HCT116 (cell line): ENCODE data around the gene NEUROD6. TPM values are rescaled to one million over a fixed set of nuclear protein-coding genes. Genes with fewer than 3 reads are reported as not detected.

ENCODE experiments used
- ATAC-seq: fragments of 200-7000 bp; cut with Tn5 transposase; 2 replicates; pipeline ENCODE4 v1.9.1; 2020; ENCODE audit warnings: mild to moderate bottlenecking, moderate library complexity
- BruUV-seq: library from RNA; stranded (reverse); fragments of 400-500 nt; replicated peaks from 2 replicates; lab custom pipeline; 2021; lab: Mats Ljungman, UMichigan
- CTCF ChIA-PET: fragments of 300-600 bp; sonication (Branson Sonifier 250); formaldehyde crosslinking; loops from one replicate; lab custom pipeline; 2021; ENCODE audit warnings: antibody characterized with exemption; lab: Charles Lee
- POLR2A ChIA-PET: fragments of 300-600, 350-600 bp; sonication (Branson Sonifier 250); formaldehyde crosslinking; loops from one replicate; lab custom pipeline; 2021; ENCODE audit warnings: antibody characterized with exemption; lab: Charles Lee
- RAD21 ChIA-PET, 2 experiments: fragments of 300-600 bp; sonication (Branson Sonifier 250); formaldehyde crosslinking; loops; one replicate each; lab custom pipeline; 2023; ENCODE audit warnings: low total read pairs in 2 of 2; ENCODE audit not compliant: uncharacterized antibody in 2 of 2, unreplicated experiment in 2 of 2, low non-redundant PET in 1 of 2; lab: Charles Lee
- DNase-seq: peaks from one replicate; pipeline ENCODE4 v3.0.0-alpha.2; 2010; ENCODE audit warnings: low read depth, low spot score
- H2AFZ ChIP-seq: fragments of 200-600 bp; shearing (Covaris generic), sonication (generic); 2 replicates; pipeline ENCODE4 v1.6.1; 2017; ENCODE audit warnings: low read depth, mixed run types, mixed read lengths, antibody characterized with exemption, low read length; ENCODE audit not compliant: poor library complexity, severe bottlenecking
- H3K27ac ChIP-seq: 2 replicates; pipeline ENCODE4 v1.5.1; 2012; ENCODE audit warnings: low read depth, low read length
- H3K27me3 ChIP-seq: fragments of 200-600 bp; sonication (generic); 2 replicates; pipeline ENCODE4 v1.6.1; 2016; ENCODE audit warnings: mixed run types, low read length, mixed read lengths; ENCODE audit not compliant: insufficient read depth
- H3K36me3 ChIP-seq, 2 experiments: fragments of 200-500 bp in 1 of 2; fragments of 200-600 bp in 1 of 2; sonication (Bioruptor generic) in 1 of 2; sonication (generic) in 1 of 2; 2 replicates each; pipeline versions ENCODE4 v1.5.1 to v1.6.1; 2014 to 2016; ENCODE audit warnings: low read length in 2 of 2, inconsistent platforms in 1 of 2, mixed read lengths in 1 of 2, mixed run types in 1 of 2; ENCODE audit not compliant: insufficient read depth in 2 of 2, control insufficient read depth in 1 of 2
- H3K4me1 ChIP-seq, 2 experiments: fragments of 200-600 bp in 1 of 2; sonication (generic) in 1 of 2; 2 replicates each; pipeline versions ENCODE4 v1.5.1 to v1.6.1; 2012 to 2017; ENCODE audit warnings: low read length in 2 of 2, inconsistent platforms in 1 of 2, mild to moderate bottlenecking in 1 of 2, mixed read lengths in 1 of 2, mixed run types in 1 of 2, moderate library complexity in 1 of 2; ENCODE audit not compliant: insufficient read depth in 2 of 2, control insufficient read depth in 1 of 2
- H3K4me2 ChIP-seq: fragments of 200-600 bp; sonication (generic); 2 replicates; pipeline ENCODE4 v1.6.1; 2017; ENCODE audit warnings: mixed run types, low read length, mixed read lengths
- H3K4me3 ChIP-seq, 2 experiments: fragments of 200-600 bp in 1 of 2; sonication (generic) in 1 of 2; replicated peaks in 1 of 2; 2 replicates each; pipeline ENCODE4 v1.5.1; 2011 to 2016; ENCODE audit warnings: low read length in 2 of 2, control low read depth in 1 of 2, low read depth in 1 of 2, mild to moderate bottlenecking in 1 of 2, mixed read lengths in 1 of 2, mixed run types in 1 of 2
- H3K79me2 ChIP-seq: fragments of 200-600 bp; sonication (generic); 2 replicates; pipeline ENCODE4 v1.6.1; 2017; ENCODE audit warnings: mild to moderate bottlenecking, mixed run types, low read length, moderate library complexity, mixed read lengths; ENCODE audit not compliant: insufficient read depth
- H3K9ac ChIP-seq: fragments of 200-600 bp; sonication (generic); 2 replicates; pipeline ENCODE4 v1.6.1; 2016; ENCODE audit warnings: low read length, mixed read lengths
- H3K9me2 ChIP-seq: fragments of 200-600 bp; sonication (generic), shearing (Covaris generic); 2 replicates; pipeline ENCODE4 v1.6.1; 2017; ENCODE audit warnings: mixed run types, mild to moderate bottlenecking, moderate library complexity; ENCODE audit not compliant: insufficient read depth
- H3K9me3 ChIP-seq, 2 experiments: fragments of 200-500 bp in 1 of 2; fragments of 200-600 bp in 1 of 2; sonication (Bioruptor generic) in 1 of 2; sonication (generic) in 1 of 2; 2 replicates each; pipeline ENCODE4 v1.6.1; 2014 to 2017; ENCODE audit warnings: low read length in 2 of 2, mixed read lengths in 2 of 2, inconsistent platforms in 1 of 2, low read depth in 1 of 2, mild to moderate bottlenecking in 1 of 2, mixed run types in 1 of 2, moderate library complexity in 1 of 2; ENCODE audit not compliant: control insufficient read depth in 1 of 2, insufficient read depth in 1 of 2
- H4K20me1 ChIP-seq: fragments of 200-600 bp; sonication (generic), shearing (Covaris generic); 2 replicates; pipeline ENCODE4 v1.6.1; 2017; ENCODE audit warnings: mixed run types, mild to moderate bottlenecking, moderate library complexity; ENCODE audit not compliant: insufficient read depth
- ATF3 ChIP-seq: IDR thresholded peaks from 2 replicates; pipeline ENCODE4 v1.6.1; 2012
- CBX3 ChIP-seq: IDR thresholded peaks from 2 replicates; pipeline ENCODE4 v1.6.1; 2012; ENCODE audit warnings: low read depth
- FOSL1 ChIP-seq: IDR thresholded peaks from 2 replicates; pipeline ENCODE4 v1.6.1; 2012; ENCODE audit warnings: low read depth
- JUND ChIP-seq: IDR thresholded peaks from 2 replicates; pipeline ENCODE4 v1.6.1; 2012
- REST ChIP-seq: IDR thresholded peaks from 2 replicates; pipeline ENCODE4 v1.6.1; 2012; ENCODE audit warnings: low read depth
- YY1 ChIP-seq: IDR thresholded peaks from 2 replicates; pipeline ENCODE4 v1.6.1; 2011; ENCODE audit warnings: low read length, low read depth, moderate library complexity, mild to moderate bottlenecking; ENCODE audit not compliant: insufficient replicate concordance; ENCODE audit errors: extremely low read depth
- ZBTB33 ChIP-seq: IDR thresholded peaks from 2 replicates; pipeline ENCODE4 v1.6.1; 2011; ENCODE audit warnings: mild to moderate bottlenecking, low read length, moderate library complexity; ENCODE audit not compliant: insufficient replicate concordance; ENCODE audit errors: extremely low read depth
- intact Hi-C: fragments of 100-400 bp; cut with micrococcal nuclease; formaldehyde crosslinking; loops from 2 replicates; pipeline ENCODE4 v1.10.0; 2022
- total RNA-seq: library from RNA; stranded (reverse); gene quantifications from one replicate; pipeline ENCODE4 v1.2.1, GENCODE V29; 2021; ENCODE audit not compliant: unreplicated experiment

NEUROD6 gene
- total RNA-seq, 1 experiment from 2014 or later, result not detected

- Histone ChIP-seq H3K27me3 (peaks cover 55% of the 10 kb centered on the region), H3K9me3 (no peaks in the 10 kb centered on the region), H3K27ac (no peak overlapping the region)
- no TSS peak for BruUV-seq
- TF ChIP-seq YY1, result no peak
- TF ChIP-seq CBX3, result no peak
- TF ChIP-seq ZBTB33, result no peak
- TF ChIP-seq ATF3, result no peak
- no peak for TF ChIP-seq FOSL1
- TF ChIP-seq REST, result no peak
- no peak for TF ChIP-seq JUND
- TF ChIP-seq, all 23 proteins: peak for 0
- ChIA-PET POLR2A (no interaction called here), RAD21 (no interaction called here), CTCF (no interaction called here)
- H4K20me1 ChIP-seq, result no peaks in the 10 kb centered on the region
- no peak overlapping the region for H2AFZ ChIP-seq
- H3K4me2 ChIP-seq, result no peak overlapping the region
- H3K4me3 ChIP-seq, result no peak overlapping the region
- H3K79me2 ChIP-seq, result no peaks in the 10 kb centered on the region
- no peak overlapping the region for H3K9ac ChIP-seq
- no peaks in the 10 kb centered on the region for H3K36me3 ChIP-seq
- ATAC-seq, result no peak
- intact Hi-C loops, result loop anchor here (10.0 kb wide), 1 partner anchor 364 kb away; no protein-coding TSS in a partner anchor
- H3K4me1 ChIP-seq, result no peaks in the 10 kb centered on the region
- no peaks in the 10 kb centered on the region for H3K9me2 ChIP-seq
- no peak for DNase-seq
These were observed 30.1 kb upstream of the NEUROD6 start for GRCh38 chr7:31370609-31371008.
